SIG-M5 treated with dmso at 0.1 percent for 504 hours (cell line): ENCODE measurements around the gene PKD1L1.

ENCODE experiments used
- DNase-seq: peaks from one replicate; lab custom pipeline; 2025; ENCODE audit not compliant: unreplicated experiment; lab: John Stamatoyannopoulos, UW

Gene PKD1L1

GRCh38 chr7:47739891-47740290, 208.4 kb downstream of the PKD1L1 start:
- no peak for DNase-seq

- DNase-seq, result no peak
These were observed 208.9 kb downstream of the PKD1L1 start for GRCh38 chr7:47739301-47739875.

GRCh38 chr7:47738563-47739166, 209.6 kb downstream of the PKD1L1 start:
- DNase-seq, result no peak

- no peak for DNase-seq
These were observed 210.7 kb downstream of the PKD1L1 start for GRCh38 chr7:47737601-47738000.

GRCh38 chr7:47735431-47736345, 212.6 kb downstream of the PKD1L1 start:
- DNase-seq, result no peak

- no peak for DNase-seq
These were observed 213.3 kb downstream of the PKD1L1 start for GRCh38 chr7:47734949-47735291.

- no peak for DNase-seq
These were observed 213.8 kb downstream of the PKD1L1 start for GRCh38 chr7:47734287-47734948.

GRCh38 chr7:47730142-47730541, 218.1 kb downstream of the PKD1L1 start:
- no peak for DNase-seq

GRCh38 chr7:47726047-47726726, 222.1 kb downstream of the PKD1L1 start:
- DNase-seq, result no peak

GRCh38 chr7:47725031-47725780, 223.1 kb downstream of the PKD1L1 start:
- no peak for DNase-seq
